Natural killer cell (primary cell): Measurements from ENCODE around the gene RTP5. TPM values are rescaled to one million over a fixed set of nuclear protein-coding genes. Genes with fewer than 3 reads are reported as not detected.

Experiments
- ATAC-seq, 3 donors: fragments of 150-1000 bp in 2 of 3; fragments of 200-7000 bp in 1 of 3; cut with Tn5 transposase; 1 replicate in 1 of 3; 2 replicates in 2 of 3; pipeline ENCODE4 v1.10.0; 2021; ENCODE audit warnings: mild to moderate bottlenecking in 2 of 3, moderate library complexity in 2 of 3
- DNase-seq, 2 donors: peaks; one replicate each; pipeline versions ENCODE4 v3.0.0 to v3.0.0-alpha.2; 2013 to 2021; ENCODE audit warnings: mixed read lengths in 1 of 2
- H3K27ac ChIP-seq: one replicate; pipeline ENCODE4 v1.5.1; 2013; ENCODE audit warnings: mild to moderate bottlenecking, low read length
- H3K27me3 ChIP-seq: one replicate; pipeline ENCODE4 v1.6.1; 2013; ENCODE audit warnings: low read length; ENCODE audit not compliant: control insufficient read depth, insufficient read depth
- H3K36me3 ChIP-seq: one replicate; pipeline ENCODE4 v1.6.1; 2013; ENCODE audit warnings: low read length; ENCODE audit not compliant: control insufficient read depth, insufficient read depth
- H3K4me1 ChIP-seq: one replicate; pipeline ENCODE4 v1.6.1; 2013; ENCODE audit warnings: low read length; ENCODE audit not compliant: control insufficient read depth, insufficient read depth
- H3K4me3 ChIP-seq: one replicate; pipeline ENCODE4 v1.5.1; 2013; ENCODE audit warnings: low read length
- H3K9me3 ChIP-seq: one replicate; pipeline ENCODE4 v1.6.1; 2013; ENCODE audit warnings: low read length; ENCODE audit not compliant: control insufficient read depth, insufficient read depth
- H3K27ac Mint-ChIP-seq, 2 donors: one replicate each; pipeline ENCODE4 v1.8.0; 2022; ENCODE audit warnings: mild to moderate bottlenecking in 2 of 2, mixed read lengths in 2 of 2, moderate library complexity in 1 of 2
- H3K27me3 Mint-ChIP-seq, 2 donors: one replicate each; pipeline ENCODE4 v1.8.0; 2022; ENCODE audit warnings: low read depth in 2 of 2, mixed read lengths in 2 of 2
- H3K36me3 Mint-ChIP-seq: one replicate; pipeline ENCODE4 v1.8.0; 2022; ENCODE audit warnings: mixed read lengths
- H3K4me1 Mint-ChIP-seq, 2 donors: one replicate each; pipeline ENCODE4 v1.8.0; 2022; ENCODE audit warnings: mixed read lengths in 2 of 2
- H3K4me3 Mint-ChIP-seq: one replicate; pipeline ENCODE4 v1.8.0; 2022; ENCODE audit warnings: mild to moderate bottlenecking, moderate library complexity, mixed read lengths
- H3K9me3 Mint-ChIP-seq, 2 donors: one replicate each; pipeline ENCODE4 v1.8.0; 2022; ENCODE audit warnings: mixed read lengths in 2 of 2
- CTCF ChIP-seq: fragments of 200-600 bp; IDR thresholded peaks from one replicate; pipeline ENCODE4 v1.8.0; 2022; ENCODE audit warnings: antibody characterized with exemption
- whole genome bisulfite sequencing: methylation state at CpG from one replicate; pipeline ENCODE4 v1.1.7; 2013; ENCODE audit warnings: missing lambda C conversion rate; ENCODE audit not compliant: insufficient coverage; 5-methylcytosine and 5-hydroxymethylcytosine counted together
- intact Hi-C: fragments of 100-400 bp; cut with micrococcal nuclease; formaldehyde crosslinking; loops from one replicate; pipeline ENCODE4 v1.14.2; 2022
- total RNA-seq, 4 donors: library from RNA; stranded (reverse); fragments of 120-200 nt in 1 of 4; gene quantifications; one replicate each; pipeline versions ENCODE4 v1.2.3 to v1.2.4, GENCODE V29; 2013 to 2022

Gene RTP5
- total RNA-seq, 3 donors from 2014 or later (not counting 1 experiment from before 2014, with no cell fraction given), result 0.47 to 1.7 (median 0.68) TPM

- Mint-ChIP-seq H3K4me3 (no peak overlapping the region), H3K9me3 (peaks cover 0 to 2% of the 10 kb centered on the region in 2 donors), H3K27me3 (peaks cover 0 to 2% of the 10 kb centered on the region in 2 donors), H3K27ac (no peak overlapping the region), H3K36me3 (no peaks in the 10 kb centered on the region), H3K4me1 (peaks cover 0 to 3% of the 10 kb centered on the region in 2 donors)
- H3K27me3 ChIP-seq, result no peaks in the 10 kb centered on the region
- no peak for TF ChIP-seq CTCF
- H3K4me3 ChIP-seq, result no peak overlapping the region
- no peaks in the 10 kb centered on the region for H3K9me3 ChIP-seq
- ATAC-seq, result no peak
- peak in 1 of 2 donors; percentile 4 for DNase-seq
- H3K36me3 ChIP-seq, result no peaks in the 10 kb centered on the region
- 96% methylated on average over 20 of the region's 21 CpGs for WGBS
- H3K27ac ChIP-seq, result no peak overlapping the region
- peaks cover 11% of the 10 kb centered on the region for H3K4me1 ChIP-seq
- intact Hi-C loops, result no loop called here
Measured at GRCh38 chr2:241901018-241901380, 31.5 kb downstream of the RTP5 start.

- intact Hi-C loops, result no loop called here
- Histone ChIP-seq H3K4me1 (peaks cover 11% of the 10 kb centered on the region), H3K9me3 (no peaks in the 10 kb centered on the region), H3K36me3 (no peaks in the 10 kb centered on the region), H3K27ac (no peak overlapping the region), H3K27me3 (no peaks in the 10 kb centered on the region), H3K4me3 (no peak overlapping the region)
- no peak overlapping the region for H3K4me3 Mint-ChIP-seq
- no peak overlapping the region for H3K27ac Mint-ChIP-seq
- TF ChIP-seq CTCF, result no peak
- no peaks in the 10 kb centered on the region for H3K36me3 Mint-ChIP-seq
- peaks cover 0 to 2% of the 10 kb centered on the region in 2 donors for H3K27me3 Mint-ChIP-seq
- no peaks in the 10 kb centered on the region for H3K4me1 Mint-ChIP-seq
- ATAC-seq (no peak), DNase-seq (peak in 1 of 2 donors; percentile 5)
- H3K9me3 Mint-ChIP-seq, result no peaks in the 10 kb centered on the region
- WGBS, result 77% methylated on average over 48 of the region's 54 CpGs
Measured at GRCh38 chr2:241901500-241902351, 32.2 kb downstream of the RTP5 start.

DNA sequence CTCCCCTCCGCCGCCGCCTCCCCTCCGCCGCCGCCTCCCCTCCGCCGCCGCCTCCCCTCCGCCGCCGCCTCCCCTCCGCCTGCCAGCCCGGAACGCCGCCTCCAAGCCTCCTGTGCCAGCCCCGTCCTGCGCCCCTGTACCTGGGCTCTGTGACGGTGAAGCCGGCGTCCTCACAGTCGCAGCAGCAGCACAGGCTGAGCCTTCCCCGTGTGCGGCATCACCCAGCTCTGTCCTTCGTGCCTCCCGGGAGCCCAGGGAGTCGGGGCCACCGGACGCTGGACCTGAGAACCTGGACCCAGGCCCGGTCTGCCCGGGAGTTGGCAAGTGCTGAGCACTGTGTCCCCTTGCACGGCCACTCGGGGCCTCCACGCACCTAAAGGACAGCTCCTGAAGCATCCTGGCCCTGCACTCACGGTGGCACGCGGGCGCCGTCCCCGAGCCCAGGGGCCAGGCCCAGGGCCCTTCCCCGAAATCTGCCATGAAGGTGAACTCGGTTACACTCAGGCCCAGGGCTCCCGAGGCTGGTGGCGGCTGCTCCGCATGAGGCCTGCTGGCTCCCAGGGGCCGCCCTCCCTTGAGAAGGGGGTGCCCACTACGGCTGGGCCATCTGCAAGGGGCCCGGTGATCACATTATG is 32.9 kb downstream of the RTP5 start:
- peak in 1 of 3 donors; percentile 8 for ATAC-seq
- no peak overlapping the region for H3K4me3 Mint-ChIP-seq

More for the DNA sequence above, 32.9 kb downstream of the RTP5 start:
- H3K9me3 ChIP-seq, result no peaks in the 10 kb centered on the region
- intact Hi-C loops, result no loop called here
- no peaks in the 10 kb centered on the region for H3K27me3 ChIP-seq
- WGBS, result 86% methylated on average over 45 of the region's 48 CpGs
- TF ChIP-seq CTCF, result no peak
- no peaks in the 10 kb centered on the region for H3K4me1 Mint-ChIP-seq
- H3K27ac Mint-ChIP-seq, result no peak overlapping the region
- H3K27ac ChIP-seq, result no peak overlapping the region
- H3K36me3 Mint-ChIP-seq, result no peaks in the 10 kb centered on the region
- H3K27me3 Mint-ChIP-seq, result peaks cover 0 to 2% of the 10 kb centered on the region in 2 donors
- peak in 1 of 2 donors; percentile 12 for DNase-seq
- no peaks in the 10 kb centered on the region for H3K9me3 Mint-ChIP-seq
- H3K36me3 ChIP-seq, result no peaks in the 10 kb centered on the region
- H3K4me1 ChIP-seq, result peaks cover 11% of the 10 kb centered on the region
- H3K4me3 ChIP-seq, result no peak overlapping the region
